ENCODE results near the gene LAMC1. TPM values are rescaled to one million over a fixed set of nuclear protein-coding genes. Genes with fewer than 3 reads are reported as not detected.
A peak's percentile ranks its signal among the peaks of the same experiment; 100 is the strongest.

Gene LAMC1
- total RNA-seq, 1 donor from 2014 or later: 449 TPM

DNA sequence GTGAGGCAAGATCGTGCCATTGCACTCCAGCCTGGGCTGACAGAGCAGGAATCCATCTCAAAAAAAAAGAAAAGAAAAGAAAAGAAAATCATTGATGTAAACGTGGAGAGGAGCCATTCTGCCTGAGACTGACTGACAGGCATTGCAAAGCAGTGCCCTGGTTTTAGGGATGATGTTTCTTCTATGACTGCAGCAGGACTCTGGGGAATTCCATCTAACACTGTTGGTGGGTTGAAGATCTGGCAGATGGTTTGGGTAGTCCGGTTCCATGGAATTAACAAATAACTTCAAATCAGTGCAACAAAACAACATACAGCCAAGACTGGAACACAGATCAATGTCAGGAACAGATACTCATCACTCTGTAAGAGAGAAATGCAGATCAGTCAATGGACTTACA, 145.1 kb downstream of the LAMC1 start:
- peaks cover 5% of the 10 kb centered on the region for H3K4me1 Mint-ChIP-seq (ENCODE audit: low read depth)
- no peak for DNase-seq (ENCODE audit: low spot score)
- H3K27me3 Mint-ChIP-seq (ENCODE audit: low read depth): no peaks in the 10 kb centered on the region
- TF ChIP-seq, protein P1, sequence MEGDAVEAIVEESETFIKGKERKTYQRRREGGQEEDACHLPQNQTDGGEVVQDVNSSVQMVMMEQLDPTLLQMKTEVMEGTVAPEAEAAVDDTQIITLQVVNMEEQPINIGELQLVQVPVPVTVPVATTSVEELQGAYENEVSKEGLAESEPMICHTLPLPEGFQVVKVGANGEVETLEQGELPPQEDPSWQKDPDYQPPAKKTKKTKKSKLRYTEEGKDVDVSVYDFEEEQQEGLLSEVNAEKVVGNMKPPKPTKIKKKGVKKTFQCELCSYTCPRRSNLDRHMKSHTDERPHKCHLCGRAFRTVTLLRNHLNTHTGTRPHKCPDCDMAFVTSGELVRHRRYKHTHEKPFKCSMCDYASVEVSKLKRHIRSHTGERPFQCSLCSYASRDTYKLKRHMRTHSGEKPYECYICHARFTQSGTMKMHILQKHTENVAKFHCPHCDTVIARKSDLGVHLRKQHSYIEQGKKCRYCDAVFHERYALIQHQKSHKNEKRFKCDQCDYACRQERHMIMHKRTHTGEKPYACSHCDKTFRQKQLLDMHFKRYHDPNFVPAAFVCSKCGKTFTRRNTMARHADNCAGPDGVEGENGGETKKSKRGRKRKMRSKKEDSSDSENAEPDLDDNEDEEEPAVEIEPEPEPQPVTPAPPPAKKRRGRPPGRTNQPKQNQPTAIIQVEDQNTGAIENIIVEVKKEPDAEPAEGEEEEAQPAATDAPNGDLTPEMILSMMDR (IDR thresholded peaks at IDR 0.05): no peak
- no peaks in the 10 kb centered on the region for H3K36me3 Mint-ChIP-seq (ENCODE audit: low read depth)
- no peak overlapping the region for H3K27ac Mint-ChIP-seq (ENCODE audit: unreplicated experiment)
- no peaks in the 10 kb centered on the region for H3K9me3 Mint-ChIP-seq (ENCODE audit: low read depth)
- no peak overlapping the region for H3K4me3 Mint-ChIP-seq (ENCODE audit: unreplicated experiment)

DNA sequence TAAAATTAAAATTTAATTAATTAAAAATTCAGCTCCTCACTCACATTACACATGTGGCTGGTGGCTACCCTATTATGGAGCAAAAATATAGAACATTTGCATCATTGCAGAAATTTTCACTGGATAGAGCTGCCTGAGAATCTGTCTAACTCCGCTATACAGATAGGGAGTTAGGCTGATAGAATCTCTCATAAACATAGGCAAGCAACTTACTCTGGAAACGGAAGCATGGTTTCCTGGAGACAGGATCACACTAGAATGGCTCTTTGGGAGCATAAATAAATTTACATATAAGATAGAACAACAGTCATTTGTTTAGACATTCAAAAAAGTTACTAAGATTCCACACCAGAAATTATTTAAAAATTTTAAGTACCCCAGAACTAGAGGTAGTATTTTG, 150.6 kb downstream of the LAMC1 start:
- Mint-ChIP-seq H3K4me1 (ENCODE audit: low read depth) (peaks cover 21% of the 10 kb centered on the region), H3K9me3 (ENCODE audit: low read depth) (peaks cover 2% of the 10 kb centered on the region)
- TF ChIP-seq, protein P1 (IDR thresholded peaks at IDR 0.05): no peak

DNA sequence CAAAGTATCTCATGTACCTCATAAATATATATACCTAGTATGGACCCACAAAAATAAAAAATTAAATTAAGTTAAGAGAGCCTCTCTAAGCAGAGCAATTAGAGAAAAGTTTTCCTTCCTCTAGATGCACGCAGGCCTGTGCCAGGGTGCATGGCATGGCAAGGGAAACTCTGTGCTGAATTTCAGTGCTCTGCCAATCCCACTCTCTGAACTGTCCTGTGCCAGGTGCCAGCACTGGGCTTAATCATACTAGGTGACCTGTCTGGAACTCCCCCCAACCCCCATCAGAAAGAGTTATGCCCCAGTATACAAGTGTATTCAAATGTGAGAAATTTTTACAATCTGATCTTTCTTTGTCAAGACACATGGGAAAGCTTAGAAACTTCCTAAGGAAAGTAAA, 152.4 kb downstream of the LAMC1 start:
- H3K9me3 Mint-ChIP-seq (ENCODE audit: low read depth): peaks cover 2% of the 10 kb centered on the region
- TF ChIP-seq, protein P1 (IDR thresholded peaks at IDR 0.05): no peak
- DNase-seq (ENCODE audit: low spot score): no peak
- peaks cover 37% of the 10 kb centered on the region for H3K4me1 Mint-ChIP-seq (ENCODE audit: low read depth)
- H3K4me3 Mint-ChIP-seq (ENCODE audit: unreplicated experiment): no peak overlapping the region
- no peaks in the 10 kb centered on the region for H3K27me3 Mint-ChIP-seq (ENCODE audit: low read depth)
- H3K36me3 Mint-ChIP-seq (ENCODE audit: low read depth): no peaks in the 10 kb centered on the region
- H3K27ac Mint-ChIP-seq (ENCODE audit: unreplicated experiment): no peak overlapping the region

More for the DNA sequence above, 150.6 kb downstream of the LAMC1 start:
- Mint-ChIP-seq H3K27ac (ENCODE audit: unreplicated experiment) (no peak overlapping the region), H3K36me3 (ENCODE audit: low read depth) (no peaks in the 10 kb centered on the region), H3K27me3 (ENCODE audit: low read depth) (no peaks in the 10 kb centered on the region), H3K4me3 (ENCODE audit: unreplicated experiment) (no peak overlapping the region)
- no peak for DNase-seq (ENCODE audit: low spot score)

DNA sequence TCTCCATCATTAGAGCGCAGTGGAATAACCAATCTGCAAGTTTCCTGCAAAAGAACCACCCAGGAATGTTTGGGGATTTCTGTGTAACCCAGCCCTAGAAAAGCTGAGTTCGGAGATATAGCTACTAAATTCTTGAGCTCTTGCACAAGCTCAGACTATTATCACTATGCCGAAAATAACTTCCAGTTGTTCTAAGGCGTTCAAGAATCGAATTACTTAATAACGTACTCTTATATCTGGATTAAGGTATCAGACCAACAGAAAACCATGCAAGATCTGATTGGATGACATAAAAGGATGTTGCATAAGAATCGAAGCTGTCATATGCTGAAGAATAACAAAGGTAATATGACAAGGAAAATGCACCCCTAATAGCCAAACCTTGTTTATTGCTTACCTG, 155.3 kb downstream of the LAMC1 start:
- TF ChIP-seq, protein P1 (IDR thresholded peaks at IDR 0.05): no peak
- Mint-ChIP-seq H3K4me1 (ENCODE audit: low read depth) (peaks cover 48% of the 10 kb centered on the region), H3K4me3 (ENCODE audit: unreplicated experiment) (no peak overlapping the region), H3K36me3 (ENCODE audit: low read depth) (no peaks in the 10 kb centered on the region), H3K27me3 (ENCODE audit: low read depth) (no peaks in the 10 kb centered on the region), H3K9me3 (ENCODE audit: low read depth) (peaks cover 2% of the 10 kb centered on the region), H3K27ac (ENCODE audit: unreplicated experiment) (peak overlapping the region; percentile 78)
- DNase-seq (ENCODE audit: low spot score): no peak

DNA sequence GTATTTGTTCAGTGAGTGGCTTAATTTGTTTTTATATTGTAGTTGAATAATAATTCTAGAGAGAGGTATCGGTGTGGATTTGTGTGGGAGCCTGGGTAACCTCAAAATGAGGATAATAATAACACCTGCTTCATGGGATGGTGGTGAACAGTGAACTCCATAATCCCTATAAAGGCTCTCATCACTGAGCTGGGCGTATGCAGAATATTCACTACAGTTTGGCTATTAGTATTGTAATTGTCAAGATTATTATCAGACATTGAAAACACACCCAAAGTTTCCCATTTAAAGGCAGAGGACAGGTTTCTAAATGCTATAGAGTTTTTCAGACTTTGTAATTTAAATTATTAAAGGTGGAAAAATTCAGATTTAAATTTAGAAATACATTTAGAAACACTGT, 155.8 kb downstream of the LAMC1 start:
- TF ChIP-seq, protein P1 (IDR thresholded peaks at IDR 0.05): no peak
- no peaks in the 10 kb centered on the region for H3K36me3 Mint-ChIP-seq (ENCODE audit: low read depth)
- H3K4me3 Mint-ChIP-seq (ENCODE audit: unreplicated experiment): no peak overlapping the region
- peaks cover 2% of the 10 kb centered on the region for H3K9me3 Mint-ChIP-seq (ENCODE audit: low read depth)
- H3K4me1 Mint-ChIP-seq (ENCODE audit: low read depth): peaks cover 52% of the 10 kb centered on the region
- no peak for DNase-seq (ENCODE audit: low spot score)
- peak overlapping the region; percentile 78 for H3K27ac Mint-ChIP-seq (ENCODE audit: unreplicated experiment)
- H3K27me3 Mint-ChIP-seq (ENCODE audit: low read depth): no peaks in the 10 kb centered on the region

Measured in chondrocyte (in vitro differentiated cells).